Activated CD8-positive, alpha-beta memory T cell treated with anti-CD3 and anti-CD28 coated beads, Interleukin-2, amount 50 U/mL, for 48 hours (primary cell): ENCODE results near the gene LSM14B.
A peak's percentile ranks its signal among the peaks of the same experiment; 100 is the strongest.
"Not testable (repeated sequence)": the region's sequence is repeated elsewhere in the genome, so short reads cannot be mapped to it uniquely, and the experiment has no call there.

Source experiments
- DNase-seq: peaks from one replicate; pipeline ENCODE4 v3.0.0-alpha.2; 2020

The LSM14B gene

DNA sequence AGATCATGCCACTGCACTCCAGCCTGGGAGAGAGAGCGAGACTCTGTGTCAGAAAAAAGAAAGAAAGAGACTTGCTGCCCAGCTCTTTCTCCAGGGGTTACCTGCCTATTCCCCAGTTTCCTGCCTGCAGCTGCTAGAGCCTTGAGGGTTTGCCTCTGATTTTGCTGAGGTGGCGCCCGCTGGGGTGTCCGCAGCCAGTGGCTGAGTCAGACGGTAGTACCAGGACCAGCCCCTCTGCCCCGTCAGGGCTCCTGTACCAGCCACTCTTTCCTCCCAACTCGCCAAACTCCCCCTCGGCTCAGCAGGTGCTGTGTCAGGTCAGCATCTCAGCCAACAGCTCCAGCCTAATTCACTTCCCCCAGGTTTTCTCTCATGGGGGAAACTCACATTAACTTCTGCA, 7.4 kb upstream of the LSM14B start:
- no peak for DNase-seq

DNA sequence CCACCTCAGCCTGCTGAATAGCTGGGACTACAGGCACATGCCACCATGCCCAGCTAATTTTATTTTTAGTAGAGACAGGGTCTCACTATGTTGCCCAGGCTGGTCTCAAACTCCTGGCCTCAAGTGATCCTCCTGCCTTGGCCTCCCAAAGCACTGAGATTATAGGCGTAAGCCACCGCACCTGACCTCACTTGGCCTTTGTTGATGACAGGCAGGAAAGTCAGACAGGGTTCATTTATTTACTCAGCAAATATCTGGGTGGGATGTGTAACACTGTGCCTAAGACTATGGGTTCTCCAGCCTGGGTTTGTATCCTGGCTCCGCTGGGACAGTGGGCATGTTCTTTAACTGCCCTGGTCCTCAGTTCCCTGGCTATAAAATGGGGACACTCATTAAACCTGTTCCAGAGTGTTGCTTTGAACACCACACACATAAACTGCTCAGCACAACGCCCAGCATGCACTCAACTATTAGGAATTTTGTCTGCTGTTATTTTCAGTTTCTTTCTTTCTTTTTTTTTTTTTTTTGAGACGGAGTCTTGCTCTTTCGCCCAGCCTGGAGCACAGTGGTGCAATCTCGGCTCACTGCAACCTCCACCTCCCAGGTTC, 6.4 kb upstream of the LSM14B start:
- DNase-seq, result not testable (repeated sequence)

DNA sequence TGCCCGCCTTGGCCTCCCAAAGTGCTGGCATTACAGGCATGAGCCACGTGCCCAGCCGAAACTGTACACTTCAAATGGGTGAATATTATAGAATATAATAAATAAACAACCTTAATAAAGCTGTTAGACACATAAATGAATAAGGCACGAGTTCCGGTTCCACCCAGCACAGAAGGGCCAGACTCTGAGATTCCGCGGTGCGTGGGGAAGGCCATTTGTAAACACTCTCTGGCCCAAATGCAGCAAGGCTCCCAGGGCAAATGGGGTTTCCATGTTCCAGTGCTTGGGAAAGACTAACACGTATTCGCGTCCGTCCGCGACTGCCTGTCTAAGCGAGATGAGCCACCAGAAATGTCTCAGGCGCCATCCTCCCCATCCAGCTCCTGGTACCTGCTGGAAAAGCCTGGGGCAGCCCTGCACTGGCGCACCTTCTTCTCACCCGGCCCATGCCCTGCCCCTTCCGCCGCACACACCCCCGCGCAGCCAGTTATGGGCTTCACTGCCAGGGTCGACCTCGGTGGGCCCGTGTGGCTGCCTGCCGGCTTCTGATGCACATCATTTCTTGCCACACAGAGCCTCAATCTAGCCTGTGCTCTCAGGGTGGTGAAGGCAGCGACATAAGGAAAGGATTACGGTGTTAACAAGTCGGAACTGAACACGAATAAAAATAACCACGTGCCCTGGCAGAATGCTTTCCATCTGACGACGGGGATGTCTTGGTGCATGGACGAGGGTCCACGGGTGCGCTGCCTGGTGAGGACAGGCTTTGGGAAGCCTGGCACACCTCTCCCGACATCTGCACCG, 5.5 kb upstream of the LSM14B start:
- no peak for DNase-seq

DNA sequence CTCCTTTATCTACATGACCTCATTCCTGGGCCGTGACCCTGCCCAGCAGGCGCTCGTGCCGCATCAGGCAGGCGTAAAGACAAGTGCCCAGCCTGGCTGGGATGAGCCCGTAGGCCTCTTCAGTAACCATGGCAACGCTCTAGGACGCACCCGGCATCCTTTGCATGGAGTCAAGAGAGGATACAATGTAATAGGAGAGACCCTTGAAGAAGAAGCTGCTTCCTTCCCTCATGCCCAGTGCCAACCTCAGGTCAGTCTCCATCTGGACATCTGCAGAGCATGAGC, 5.0 kb upstream of the LSM14B start:
- DNase-seq, result no peak

DNA sequence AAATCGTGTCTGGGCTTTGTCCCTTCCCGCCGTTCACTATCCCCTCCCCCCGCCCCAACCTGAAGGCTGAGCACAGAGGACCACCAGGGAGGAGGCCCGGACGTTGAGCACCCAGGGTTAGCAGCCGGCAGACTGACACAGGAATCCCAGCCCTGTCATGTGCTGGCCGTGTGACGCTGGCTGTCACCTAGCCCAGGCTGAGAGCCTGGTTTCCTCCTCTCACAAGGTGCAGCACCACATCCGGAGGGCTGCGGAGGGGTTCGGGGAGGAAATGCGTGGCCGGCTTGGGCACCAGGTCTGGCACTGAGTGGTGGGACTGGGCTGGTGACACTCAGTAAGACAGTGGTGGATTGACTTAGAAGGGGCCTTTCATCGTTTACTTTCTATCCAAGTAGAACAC, 4.6 kb upstream of the LSM14B start:
- peak; percentile 68 for DNase-seq

DNA sequence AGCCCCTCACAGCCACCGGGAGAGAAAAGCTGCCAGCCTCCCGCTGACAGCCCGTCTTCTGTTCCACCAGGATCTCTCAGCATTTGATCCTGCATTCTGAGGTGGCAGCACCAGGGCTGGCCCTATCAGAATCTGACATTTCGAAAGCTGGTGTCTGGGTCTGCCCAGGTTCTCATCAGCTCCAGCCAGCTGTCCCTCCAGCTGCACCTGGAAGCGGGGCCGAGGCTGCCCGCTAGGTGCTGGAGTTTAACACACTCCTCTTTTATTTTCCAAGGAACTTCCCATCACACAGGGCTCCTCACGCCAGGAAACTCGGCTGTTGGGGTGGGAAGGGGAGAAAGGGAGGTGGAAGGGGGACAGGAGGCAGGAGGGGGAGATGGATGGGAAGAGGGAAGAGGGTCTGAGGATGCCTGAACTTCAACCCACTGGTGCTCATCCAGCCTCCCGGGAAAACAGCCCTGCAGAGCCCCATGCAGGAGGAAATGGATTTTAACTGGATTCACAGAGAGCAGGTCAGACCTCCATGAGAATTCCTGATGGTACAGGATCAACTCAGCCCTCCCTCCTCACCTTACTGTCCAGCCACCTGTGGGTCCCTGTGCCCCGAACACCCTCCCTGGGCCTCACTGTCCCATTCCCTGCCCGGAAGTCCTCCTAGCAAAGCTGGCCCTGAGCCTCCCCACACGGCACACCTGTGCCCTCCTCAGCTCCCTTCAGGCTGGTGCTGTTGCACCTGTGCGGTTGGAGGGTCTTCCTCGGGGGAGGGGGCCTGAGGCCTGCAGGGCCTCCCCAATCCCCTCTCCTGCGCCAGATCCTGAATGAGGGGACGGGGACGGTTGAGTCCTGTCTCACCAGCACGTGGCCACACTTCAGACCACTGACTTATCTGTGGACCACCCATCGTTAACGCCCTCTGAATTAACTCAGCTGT, 3.9 kb upstream of the LSM14B start:
- no peak for DNase-seq

DNA sequence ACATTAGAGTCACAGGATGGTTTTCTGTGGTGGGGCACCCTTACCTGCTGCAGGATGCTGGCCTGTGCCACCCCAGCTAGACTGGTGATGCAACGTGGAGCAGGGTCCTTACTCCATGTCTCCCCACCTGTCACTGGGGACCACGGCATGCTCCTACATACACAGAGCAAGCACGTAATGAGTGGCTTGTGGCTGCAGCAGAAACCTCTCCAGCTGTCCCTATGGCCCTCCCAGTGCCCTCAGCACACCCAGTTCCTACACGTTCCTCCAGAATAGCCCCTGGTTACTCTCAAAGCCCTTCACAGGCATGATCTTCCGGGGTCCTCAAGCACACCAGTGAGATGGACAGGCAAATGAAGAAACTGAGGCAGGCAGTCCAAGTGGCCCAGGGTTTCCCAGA, 3.2 kb upstream of the LSM14B start:
- DNase-seq, result no peak

DNA sequence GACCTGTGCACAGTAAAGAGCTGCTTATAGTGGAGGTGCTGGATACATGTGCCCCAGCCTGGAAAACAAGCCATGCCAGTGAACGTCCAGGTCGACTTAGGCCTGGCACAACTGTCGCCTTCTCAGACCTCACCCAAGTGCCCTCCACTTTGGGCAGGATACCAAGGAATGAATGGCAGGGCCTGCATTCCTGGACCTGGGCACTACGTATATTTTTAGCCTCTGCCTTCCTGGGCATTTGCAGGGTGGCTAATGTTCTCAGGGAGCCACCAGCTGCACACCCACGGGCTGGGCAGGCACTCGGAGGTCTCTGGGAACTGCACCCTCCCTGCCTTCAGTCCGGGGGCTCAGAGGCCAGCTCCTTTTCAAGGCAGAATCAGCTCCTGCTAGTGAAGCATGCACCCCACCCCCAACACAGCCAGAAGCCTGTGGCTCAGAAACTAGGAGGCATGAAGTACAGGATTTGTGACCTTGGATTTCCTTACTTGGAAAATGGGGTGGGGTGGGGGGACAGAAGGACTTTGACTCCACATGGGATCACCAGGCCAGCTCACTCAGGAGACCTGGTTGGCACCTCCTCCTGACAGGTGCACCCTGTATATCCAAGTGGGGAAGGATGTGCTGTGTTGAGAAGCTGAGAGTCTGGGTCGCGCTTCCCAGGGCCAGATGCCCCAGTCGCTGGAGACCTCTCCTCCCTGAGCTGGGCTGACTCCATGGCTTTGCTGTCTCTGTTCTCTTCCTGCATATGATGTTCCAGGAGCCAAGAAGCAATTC, 2.5 kb upstream of the LSM14B start:
- no peak for DNase-seq

DNA sequence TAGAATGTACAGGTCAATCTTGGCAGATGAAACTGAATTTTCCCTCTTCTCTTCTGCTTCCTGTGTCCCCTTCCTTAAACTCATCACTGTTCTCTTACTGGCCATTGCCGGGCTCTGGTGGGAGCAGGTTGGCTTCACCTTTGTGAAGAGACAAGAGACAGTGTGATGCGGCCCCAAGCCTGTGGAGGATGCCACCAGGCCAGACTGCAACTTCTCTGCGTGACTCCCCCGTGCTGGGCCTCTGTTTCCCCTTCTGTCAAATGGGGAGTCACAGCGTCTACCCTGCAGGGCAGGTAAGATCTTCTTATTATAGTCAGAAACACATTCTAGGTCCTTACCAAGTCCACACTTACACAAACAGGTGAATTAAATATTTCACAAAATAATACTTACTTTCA, 1.9 kb upstream of the LSM14B start:
- DNase-seq, result no peak

DNA sequence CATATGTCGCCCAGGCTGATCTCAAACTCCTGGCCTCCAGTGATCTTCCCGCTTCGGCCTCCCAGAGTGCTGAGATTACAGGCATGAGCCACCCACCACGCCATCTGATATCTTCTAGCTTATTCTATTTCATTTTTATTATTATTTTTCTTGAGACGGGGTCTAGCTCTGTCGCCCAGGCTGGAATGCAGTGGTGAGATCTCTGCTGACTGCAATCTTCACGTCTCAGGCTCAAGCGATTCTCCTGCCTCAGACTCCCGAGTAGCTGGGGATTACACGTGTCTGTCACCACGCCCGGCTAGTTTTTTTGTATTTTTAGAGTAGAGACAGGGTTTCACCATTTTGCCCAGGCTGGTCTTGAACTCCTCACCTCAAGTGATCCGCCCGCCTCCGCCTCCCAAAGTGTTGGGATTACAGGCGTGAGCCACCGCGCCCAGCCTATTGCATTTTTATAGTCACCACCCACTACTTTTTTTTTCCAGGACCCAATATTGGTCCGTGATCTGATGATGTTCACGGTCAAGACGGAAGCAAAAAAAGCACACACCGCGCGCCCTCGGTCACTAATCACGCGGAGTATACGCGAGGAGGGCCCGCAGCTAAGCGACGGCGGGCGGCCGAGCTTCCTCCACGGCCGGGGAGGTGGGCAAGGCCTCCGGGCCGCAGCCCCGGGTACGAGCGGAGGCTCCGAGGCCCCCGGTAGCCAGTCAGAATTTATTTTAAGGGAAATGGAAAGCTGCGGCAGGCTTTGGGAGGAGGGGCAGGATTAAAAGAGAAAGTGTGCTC, 1.1 kb upstream of the LSM14B start:
- DNase-seq, result no peak

DNA sequence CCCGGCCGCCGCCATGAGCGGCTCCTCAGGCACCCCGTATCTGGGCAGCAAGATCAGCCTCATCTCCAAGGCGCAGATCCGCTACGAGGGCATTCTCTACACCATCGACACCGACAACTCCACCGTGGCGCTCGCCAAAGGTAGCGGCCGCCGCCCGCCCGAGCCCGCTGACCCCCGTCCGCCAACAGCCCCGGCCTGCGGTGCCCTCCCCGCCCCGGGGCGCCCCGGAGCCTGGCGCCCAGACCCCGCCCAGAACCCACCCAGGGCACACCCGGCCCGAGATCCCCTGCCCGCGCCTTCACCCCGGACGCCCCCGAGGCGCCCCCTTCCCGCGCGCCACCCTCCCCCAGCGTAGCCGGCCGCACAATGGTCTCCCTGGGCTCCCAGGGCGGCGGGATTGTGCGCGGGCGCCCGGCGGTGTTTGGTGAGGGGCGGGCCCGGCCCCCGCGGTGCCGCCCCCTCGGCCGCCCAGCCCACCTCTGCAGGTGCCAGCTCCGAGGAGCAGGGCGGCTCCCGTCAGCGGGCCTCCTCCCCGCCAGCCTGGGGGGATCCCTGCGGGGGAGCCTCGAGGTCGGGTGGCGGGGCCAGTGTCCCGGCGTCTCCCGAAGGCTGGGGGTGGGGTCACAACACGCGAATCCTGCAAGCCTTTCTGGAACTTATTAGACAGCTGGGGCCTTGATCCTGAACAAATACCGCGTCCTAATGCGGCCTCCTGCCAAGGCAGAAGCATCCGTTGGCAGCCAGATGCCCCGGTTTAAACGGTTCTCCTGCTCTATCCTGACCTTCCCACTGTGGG, 577 bp downstream of the LSM14B start:
- DNase-seq, result peak; percentile 70

DNA sequence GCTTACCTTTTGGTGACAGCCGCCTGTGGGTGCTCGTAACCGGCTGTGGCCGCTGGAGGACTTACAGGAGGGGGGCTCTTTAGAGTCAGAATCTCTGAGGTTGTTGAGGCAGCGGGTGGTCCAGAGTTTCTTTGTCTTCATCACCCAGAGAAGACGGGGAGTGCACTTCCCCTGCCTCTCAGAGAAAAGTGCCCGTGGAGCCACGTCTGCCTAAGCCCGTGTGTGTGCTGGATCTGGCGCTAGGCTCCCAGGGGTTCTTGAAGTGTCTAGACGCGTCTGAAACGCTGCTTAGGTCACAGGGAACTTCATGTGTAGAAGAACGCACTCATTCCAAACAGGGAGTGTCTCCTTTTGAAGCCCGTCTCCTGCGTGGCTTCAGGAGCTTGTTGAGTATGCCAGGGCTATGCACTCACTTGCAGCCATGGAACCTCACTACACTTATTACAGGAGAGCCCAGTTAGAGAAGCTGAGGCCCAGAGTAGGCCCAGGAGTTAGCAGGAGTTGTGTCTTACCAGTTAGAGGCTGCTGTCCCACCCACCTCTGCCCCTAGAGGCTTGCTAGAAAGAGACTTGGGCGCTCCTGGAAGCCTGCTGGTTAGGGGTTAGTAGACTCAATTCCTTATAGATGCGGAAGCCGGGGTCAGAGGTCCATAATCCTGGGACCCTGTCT, 1.3 kb downstream of the LSM14B start:
- DNase-seq, result no peak

DNA sequence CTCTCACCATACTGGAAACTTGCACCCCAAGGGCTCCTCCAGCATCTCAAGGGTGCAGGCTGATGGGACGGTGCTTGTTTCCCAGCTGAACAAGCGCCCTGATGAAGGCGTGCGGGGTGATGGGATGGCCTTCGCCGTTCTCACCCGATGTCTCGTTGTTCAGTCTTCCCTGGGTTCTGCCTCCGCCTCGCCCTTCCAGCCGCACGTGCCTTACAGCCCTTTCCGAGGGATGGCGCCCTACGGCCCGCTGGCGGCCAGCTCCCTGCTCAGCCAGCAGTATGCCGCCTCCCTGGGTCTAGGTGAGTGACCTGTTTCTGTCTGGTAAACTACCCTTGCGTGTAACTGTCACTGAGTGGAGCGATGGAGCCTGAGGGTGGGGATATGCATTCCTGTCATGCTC, 3.9 kb downstream of the LSM14B start:
- DNase-seq, result no peak

DNA sequence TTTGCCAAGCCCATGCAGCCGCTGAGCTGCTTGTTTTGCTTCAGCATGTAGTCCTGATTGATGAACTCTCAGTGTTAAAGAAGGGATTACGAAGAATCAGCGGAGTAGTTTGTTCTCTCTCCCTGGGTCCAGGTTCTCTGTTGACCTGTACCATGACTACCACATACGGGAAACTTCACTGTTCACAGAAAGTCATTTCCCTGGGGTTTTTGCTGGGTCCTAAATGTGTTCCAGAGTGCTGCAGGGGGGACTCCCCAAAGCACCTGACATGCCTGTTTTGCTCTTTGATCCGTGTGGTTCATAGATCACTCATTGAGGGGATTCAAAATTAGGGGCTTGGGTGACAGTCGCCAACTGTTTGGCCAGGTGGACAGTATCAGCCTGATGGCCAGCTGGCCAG, 5.5 kb downstream of the LSM14B start:
- DNase-seq, result no peak

DNA sequence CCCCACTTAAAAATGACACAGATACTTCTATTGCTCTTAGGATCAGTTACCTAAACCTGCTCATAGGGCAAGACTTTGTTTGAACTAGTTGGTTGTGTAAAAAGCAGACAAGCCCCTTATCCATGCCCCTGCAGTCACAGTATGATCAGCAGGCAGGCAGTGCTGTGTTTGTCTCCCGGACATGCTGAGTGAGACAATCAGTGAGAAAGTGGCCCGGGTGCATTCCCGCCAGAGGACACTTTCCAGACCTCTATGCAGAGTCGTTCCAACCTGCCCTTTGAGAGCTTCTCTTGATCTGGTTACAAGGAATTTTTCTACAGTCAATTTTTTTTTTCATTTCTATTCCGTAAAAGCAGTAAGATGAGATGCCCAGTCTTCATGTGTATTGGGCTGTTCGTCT, 6.2 kb downstream of the LSM14B start:
- no peak for DNase-seq

DNA sequence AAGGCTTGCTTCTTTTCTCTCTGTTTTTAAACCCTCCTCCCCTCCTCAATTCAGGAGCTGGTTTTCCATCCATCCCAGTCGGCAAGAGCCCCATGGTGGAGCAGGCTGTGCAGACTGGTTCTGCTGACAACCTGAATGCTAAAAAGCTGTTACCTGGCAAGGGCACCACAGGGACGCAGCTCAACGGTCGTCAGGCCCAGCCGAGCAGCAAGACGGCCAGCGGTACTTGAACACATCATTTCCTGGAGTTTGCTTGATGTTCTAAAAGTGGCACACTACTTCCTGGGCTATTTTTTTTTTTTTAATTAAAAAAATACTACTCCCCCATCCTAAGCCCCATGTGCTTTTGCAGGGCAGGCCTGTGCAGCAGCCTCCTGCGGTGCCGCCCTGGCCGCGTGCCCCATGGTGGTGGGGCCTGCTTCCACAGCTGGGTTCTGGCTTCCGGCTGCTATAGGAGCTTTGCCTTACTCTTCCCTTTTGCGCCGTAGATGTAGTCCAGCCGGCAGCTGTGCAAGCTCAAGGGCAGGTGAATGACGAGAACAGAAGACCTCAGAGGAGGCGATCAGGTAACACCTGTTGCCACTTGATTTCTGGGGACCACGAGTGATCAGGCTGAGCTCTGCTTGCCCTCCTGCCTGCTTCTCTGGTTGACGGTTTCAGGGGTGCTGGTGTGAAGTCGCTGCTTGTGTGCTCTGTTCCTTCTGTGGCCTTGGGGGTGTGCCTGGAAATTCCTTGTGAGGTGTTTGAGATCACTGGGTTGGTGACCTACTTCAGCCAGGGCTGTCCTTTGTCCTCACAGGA, 7.7 kb downstream of the LSM14B start:
- DNase-seq, result no peak

DNA sequence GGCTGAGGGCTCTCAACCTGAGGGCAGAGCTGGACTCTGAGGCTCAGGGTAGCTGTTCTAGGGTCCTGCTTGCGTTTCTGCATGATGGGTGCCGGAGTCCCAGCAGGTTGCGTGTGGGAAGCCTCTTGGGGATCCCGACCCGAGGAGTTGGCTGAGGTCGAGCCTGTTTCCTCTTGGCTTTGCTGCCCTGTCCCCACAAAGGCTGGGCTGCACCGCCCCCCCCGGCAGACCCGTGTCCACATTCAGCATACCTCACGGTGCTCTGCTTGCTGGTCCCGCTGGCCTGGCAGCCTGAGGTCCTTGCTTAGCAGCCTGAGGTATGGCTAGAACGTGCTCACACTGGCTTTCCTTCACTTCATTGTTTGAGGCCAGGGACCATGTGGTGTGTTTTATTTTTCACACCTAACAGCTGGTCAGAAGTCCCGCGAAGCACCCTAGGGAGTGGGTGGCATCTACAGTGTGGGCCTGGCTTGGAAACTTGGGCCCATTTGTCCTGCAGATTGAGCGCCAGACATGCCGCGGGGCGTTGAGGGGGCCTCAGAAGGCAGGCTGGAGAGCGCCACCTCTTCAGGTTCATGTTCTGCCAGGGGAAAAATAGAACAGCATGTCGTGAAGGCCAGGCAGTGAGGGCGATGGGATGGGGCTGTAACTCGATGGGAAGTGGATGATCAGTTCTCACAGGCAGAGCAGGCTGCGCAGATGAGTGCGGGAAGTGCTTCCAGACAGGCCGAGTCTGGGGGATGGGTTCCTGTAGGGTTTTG, 9.5 kb downstream of the LSM14B start:
- DNase-seq, result no peak

DNA sequence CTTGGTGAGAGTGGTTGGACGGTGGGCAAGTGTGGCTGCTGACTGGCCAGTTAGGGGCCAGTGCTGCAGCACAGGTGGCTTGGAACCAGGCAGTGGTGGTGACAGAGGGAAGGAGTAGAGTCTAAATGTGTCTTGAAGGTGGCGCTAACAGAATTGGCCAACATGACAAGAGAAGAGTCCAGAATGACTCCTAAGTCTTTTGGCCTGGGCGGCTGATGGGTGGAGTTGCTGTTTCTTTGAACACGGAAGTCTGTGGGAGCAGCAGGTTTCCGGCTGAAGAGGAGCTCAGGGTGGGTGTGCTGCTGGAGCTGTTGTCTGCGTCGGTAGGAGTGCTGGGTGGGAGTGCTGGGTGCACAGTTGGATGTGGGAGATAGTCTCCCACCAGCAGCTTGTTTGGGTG, 10.1 kb downstream of the LSM14B start:
- no peak for DNase-seq
